CD4-positive, alpha-beta T cell treated with Interleukin-6 at 100 ng/mL for 8 hours (primary cell): ENCODE results near the gene TIAM2.
"Not testable (repeated sequence)": the region's sequence is repeated elsewhere in the genome, so short reads cannot be mapped to it uniquely, and the experiment has no call there.

ENCODE experiments used
- DNase-seq: peaks from one replicate; pipeline ENCODE4 v3.0.0-alpha.2; 2020; ENCODE audit warnings: mixed read lengths, low spot score

TIAM2 gene

DNA sequence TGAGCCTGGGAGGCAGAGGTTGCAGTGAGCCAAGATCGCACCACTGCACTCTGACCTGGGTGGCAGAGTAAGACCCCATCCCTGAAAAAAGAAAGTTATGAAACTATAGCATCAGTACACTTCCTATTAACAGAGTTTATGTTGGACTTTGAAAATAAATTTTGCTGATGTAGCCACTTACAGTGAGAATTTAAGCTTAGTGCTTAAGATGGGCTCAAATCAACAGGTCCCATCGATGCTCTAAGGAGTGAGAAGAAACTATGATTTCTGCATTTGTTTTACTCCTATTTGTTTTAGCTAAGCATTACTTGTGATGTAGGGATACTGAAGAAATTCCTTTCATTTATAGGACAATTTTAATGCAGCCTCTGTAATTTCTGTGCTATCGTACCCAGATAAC is 175.4 kb downstream of the TIAM2 start:
- no peak for DNase-seq

DNA sequence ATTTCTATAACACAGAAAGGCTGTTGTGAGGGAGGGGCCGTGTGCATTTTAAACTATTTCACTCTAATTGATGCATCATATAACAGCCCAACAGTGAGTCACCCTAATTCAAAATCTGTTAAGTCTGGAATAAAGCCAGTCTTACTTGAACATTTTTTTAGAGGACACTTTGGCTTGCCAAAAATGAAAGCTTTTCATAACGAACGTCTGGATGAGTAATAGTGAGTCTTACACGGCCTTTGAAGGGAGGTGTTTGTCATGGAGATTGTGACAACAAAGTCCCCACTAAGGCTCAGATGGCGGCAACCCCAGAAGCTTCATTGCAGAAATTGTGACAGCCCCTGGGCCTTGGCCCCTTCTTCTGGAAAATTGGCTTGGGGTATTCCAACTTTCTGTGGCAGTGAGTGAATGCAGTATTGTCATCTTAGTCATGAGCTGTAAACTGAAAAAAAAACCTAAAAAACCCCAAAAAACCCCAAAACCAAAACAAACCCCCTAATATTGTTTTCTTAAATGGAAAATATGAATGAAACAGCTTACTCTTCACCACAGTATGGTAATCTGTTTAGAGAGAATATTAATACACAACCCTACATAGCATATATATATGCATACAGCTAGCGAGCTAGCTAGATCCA is 176.1 kb downstream of the TIAM2 start:
- DNase-seq: peak; percentile 70

DNA sequence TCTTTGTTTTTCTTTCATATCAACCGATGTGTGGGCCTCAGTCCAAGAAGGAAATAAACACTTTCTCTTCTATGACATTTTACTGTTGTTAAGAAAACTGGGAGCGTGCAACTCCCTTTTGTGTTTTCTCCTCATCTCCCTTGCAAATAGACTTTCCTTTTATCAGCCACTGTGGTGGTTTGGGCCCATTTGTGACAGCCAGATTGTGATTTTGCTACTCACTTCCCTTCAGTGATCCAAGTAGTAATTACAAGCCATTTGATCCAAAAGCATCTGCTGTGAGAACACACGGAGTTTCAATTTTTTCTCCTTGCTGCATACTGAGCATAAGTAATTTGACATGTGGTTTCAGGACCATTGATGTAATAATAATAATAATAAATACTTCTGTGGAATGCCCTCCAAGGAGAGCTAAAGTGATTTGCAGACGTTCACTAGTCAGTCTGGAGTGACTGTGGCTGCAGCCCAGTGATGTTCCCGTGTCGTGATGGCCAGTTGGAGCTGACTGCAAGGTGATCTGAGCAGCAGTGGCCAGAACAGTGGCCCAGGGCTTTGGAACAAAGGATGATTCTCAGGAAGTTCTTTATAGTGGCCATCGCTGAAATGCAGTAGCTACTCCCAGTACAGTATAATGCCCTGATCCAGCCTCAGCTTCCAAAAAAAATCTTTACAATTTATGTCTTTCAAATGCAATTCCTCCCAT is 176.8 kb downstream of the TIAM2 start:
- no peak for DNase-seq

DNA sequence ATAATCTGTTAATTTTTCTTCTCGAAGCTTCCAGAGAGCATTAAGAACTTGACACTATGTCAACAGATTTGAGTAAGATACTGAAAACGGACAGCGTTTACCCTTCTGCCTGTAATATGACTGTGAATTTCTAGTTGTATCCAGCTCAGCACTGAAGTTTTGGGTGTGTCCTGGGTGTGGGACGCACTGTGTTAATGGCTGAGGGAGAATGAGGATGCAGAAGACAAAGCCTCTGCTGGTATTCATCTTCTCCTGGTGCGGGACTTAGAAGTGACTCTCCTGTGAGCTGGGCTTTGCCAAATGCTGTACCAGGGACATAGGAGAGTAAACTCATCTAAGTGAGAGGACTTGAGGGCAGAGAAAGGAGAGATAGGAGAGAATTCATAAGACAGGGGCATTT is 178.4 kb downstream of the TIAM2 start:
- DNase-seq: no peak

DNA sequence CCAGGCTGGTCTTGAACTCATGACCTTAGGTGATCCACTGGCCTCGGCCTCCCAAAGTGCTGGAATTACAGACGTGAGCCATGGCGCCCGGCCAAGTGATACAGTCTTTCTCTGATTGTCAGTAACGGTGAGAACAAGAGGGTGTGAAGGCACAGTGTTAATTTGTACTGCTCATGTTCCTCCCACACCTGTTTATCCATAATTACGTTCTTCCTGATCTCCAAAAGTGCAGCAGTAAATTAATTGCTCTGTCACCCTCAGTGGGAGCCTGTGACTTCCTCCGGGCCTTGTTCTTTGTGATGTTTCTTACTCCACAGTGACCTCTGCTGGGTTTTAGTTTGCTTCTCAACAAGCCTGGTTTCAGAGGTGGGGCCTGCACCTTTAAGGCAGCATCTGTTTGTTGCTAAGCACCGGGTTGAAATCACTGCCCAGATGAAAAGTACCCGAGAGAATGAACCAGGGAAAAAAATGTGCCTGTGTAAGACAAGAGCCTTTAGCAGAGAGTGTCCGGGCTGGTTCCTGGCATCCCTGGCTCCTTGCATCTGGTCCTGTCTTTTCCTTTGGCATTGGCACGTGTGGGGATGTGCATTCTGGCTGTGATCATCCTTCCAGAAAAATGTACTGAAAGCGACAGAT is 179.6 kb downstream of the TIAM2 start:
- peak; percentile 68 for DNase-seq

DNA sequence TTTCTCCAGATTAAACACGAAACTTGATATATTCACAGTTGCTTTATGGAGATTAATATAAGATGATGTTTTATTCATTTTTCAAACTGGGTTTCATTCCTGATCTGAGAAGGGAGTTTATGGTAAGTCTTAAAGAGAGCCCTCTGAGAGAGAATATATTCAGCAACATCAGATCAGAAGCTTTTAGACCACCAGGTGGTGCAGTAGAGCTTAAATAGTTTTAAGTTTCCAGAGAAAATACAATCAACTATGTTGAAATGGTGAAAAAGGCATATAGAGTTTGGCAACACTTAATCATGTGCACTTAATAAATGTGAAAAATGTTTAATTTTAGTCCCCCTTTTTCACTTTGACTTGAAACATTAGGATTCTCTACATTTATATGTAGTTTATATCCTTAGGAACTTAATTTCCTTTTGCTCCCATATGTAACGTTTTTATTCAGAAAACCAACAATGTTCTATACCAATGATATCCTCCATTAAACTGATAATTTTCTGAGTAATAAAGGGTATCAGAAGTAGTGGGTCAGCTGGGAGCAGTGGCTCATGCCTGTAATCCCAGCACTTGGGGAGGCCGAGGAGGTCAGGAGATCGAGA is 182.3 kb downstream of the TIAM2 start:
- DNase-seq: peak; percentile 41

DNA sequence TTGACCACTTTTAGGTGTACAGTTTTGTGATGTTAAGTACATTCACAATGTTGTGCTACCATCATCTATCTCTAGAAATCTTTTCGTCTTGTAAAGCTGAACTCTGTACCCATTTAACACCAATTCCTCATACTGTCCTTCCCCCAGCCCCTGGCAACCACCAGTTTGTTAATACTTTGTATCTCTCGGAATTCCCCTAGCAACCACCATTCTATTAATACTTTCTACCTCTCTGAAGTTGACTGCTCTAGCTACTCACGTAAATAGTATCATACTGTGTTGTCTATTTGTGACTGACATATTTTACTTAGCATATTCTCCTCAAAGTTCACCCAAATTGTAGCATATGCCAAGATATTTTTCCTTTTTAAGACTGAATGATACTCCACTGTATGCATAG is 186.4 kb downstream of the TIAM2 start:
- DNase-seq: no peak

DNA sequence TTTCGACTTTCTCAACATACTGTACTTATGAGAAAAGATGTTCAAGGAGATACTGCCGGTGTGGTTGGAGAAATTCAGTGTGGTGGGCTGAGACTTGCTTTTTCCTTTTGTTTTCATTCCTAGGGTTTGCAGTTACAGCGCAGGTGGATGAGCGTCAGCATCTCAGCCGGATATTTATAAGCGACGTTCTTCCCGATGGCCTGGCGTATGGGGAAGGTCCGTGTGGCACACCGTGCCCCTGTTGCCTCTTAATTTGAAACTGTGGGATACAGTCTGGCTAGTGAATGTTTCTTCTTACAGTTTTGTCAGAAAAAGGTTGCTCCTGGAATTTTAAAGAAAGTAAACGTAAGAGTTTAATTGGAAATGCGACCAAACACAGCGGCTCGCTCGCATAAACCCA is 187.0 kb downstream of the TIAM2 start:
- no peak for DNase-seq

DNA sequence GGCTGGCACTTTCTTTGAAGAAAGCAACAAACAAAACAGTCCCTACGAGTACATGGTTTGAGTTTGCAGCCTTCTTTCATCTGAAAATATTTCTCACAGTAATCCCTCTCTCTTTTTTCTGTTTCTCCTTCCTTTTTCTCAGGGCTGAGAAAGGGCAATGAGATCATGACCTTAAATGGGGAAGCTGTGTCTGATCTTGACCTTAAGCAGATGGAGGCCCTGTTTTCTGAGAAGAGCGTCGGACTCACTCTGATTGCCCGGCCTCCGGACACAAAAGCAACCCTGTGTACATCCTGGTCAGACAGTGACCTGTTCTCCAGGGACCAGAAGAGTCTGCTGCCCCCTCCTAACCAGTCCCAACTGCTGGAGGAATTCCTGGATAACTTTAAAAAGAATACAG is 188.0 kb downstream of the TIAM2 start:
- DNase-seq: no peak

DNA sequence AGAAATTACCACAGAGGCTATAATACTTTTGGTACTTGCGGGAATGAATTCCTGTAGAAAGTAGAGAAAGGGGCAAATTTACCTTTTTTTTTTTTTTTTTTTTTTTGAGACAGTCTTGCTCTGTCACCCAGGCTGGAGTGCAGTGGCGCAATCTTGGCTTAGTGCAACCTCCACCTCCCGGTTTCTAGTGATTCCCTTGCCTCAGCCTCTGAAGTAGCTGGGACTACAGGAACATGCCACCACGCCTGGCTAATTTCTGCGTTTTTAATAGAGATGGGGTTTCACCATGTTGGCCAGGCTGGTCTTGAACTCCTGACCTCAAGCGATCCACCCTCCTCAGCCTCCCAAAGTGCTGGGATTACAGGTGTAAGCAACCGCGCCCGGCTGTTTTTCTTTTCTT is 189.9 kb downstream of the TIAM2 start:
- DNase-seq: not testable (repeated sequence)

DNA sequence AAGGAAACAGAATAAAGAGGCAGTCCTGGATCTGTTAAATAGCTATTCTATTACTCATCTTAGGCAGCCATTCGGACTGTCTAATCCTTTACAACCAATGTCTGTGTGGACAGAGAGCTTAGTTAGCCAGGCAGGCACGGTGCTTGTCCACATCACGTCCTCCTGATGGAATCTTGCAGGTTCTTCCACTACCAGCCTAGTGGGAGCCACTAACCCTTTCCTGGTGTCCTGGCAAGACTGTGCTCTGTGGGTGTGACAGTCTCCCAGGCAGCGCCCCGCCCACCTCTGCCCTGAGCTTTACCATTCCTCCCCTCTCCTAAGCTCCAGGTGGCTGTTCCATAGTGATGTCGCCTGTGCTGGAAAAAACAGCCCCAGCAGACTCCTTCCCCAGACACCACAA is 190.4 kb downstream of the TIAM2 start:
- no peak for DNase-seq

DNA sequence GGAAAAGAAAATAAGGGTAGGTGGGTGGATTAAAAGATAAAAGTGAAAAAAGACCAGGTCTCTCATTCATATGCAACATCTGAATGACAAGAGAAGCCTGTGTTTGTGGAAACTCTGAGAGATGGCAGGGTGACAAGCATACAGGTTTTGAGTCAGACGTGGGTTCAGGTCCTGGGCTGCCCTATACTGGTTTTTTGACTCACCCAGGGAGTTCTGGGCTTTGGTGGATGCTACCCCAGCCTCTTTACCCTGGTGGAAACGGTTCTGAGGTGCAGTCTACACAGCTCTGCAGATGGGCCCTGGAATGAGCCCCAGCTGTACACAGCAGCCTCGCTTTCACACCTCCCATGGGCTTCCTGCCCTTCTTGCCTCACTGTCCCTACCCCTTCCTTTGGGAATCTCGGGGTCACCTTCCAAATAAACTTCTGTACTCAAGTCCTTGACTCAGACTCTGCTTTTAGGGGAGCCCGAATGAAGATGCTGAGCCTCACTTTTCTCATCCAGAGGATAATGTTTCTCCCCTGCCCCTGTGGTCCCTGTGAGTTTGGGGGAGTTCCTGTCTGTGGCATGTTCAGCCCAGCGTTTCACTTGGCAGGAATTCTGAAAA is 191.0 kb downstream of the TIAM2 start:
- DNase-seq: no peak

DNA sequence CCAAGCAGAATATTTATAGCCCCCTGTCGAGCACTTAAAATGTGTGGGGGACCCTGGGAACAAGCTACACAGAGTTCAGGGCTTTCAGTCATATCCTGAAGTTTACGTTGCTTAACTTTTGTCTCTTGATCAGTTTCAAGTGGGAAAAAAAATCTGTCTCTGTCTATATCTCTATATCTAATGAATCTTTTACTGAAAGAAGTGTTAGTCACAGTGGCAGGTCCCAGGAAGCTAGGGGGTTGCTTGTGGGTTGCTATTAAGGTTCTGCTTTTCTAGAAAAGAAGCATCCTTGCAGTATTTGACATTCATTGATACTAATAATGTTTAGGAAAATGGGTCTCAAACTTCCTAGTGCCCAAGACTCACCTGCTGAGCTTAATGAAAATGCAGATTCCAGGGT is 192.0 kb downstream of the TIAM2 start:
- DNase-seq: no peak

DNA sequence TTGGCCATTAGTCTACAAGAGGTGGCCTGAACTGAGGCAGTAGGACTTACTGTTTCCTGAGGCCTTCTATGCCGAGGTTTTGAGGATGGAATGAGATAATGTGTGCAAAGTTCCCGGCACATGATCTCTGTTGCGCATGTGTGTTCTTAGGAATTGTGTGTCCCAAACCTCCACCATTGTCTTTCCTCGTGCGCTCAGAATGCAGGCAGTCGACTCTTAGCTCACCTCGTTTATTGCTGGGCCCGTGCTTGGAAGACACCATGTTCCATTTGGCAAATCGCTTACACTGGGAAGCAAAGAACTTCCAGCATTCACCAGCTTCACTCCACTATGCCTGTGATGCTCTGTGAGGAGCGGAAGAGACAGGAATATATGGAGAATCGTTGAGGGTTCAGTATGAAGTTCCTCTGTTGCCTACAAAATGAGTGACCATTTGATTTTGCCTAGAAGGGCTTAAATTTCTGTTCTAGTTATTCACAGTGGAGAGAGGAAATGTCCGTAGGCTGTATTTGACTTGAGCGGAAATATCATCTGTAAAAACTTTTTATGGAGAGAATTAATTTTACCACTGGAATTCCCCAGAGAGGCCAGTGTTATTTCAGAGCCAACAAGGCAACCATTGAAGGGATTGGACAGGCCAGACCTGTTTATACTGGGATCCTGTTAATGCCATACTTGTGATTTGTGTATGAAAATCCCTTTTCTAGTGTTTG is 193.0 kb downstream of the TIAM2 start:
- DNase-seq: no peak

DNA sequence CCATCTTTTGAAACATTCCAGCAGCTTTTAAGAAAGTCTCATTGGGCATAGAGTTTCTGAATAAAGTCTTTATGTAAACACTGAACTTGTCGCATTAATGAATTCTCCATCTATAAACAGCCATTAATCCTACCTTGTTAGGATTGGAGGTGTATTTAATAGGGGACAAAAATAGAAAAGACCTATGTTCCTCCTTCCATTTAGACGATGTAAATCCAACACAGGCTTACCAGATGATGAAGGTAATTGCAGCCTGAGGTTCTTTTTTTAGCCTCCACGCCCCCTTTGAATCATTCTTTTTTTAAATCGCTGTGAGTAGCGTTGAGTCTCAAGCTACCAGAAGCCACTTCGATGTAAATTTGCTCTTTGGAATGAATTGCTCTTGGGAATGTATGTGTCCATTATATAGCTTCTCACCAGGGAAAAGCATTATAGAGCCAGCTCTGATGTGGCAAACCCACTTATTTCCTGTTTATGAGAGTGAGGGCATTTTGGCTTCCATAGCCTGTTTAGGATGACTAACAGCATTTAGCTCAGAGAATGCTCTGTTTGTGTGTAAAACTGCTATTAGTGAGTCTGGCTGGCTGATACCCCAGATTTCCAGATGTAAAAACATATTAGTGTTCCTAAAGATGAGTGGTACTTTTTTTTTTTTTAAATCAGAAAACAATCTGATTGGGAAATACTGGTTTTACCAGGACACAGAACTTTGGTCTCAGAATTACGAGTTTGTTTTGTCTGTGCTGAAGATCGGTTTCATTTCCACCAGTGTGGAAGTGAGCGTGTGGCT is 193.8 kb downstream of the TIAM2 start:
- peak; percentile 23 for DNase-seq

DNA sequence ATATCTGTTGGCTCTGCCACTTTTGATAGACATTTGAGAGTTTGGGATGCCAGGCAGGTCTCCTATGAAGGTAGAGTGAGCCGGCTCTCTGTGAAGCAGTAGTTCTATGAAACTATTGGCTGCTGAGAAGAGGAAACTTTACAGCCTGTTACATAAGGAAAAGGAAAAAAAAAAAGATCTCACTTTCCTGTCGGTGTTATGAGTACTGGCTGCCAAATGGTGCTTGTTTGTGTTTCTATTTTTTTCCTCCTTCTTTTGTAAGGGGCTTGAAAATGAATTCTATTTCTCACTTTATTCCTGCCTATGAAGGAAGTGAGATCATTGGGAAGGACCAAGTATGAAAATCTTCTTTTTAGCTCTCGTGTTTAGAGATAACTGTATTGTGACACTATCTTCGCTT is 195.6 kb downstream of the TIAM2 start:
- no peak for DNase-seq

DNA sequence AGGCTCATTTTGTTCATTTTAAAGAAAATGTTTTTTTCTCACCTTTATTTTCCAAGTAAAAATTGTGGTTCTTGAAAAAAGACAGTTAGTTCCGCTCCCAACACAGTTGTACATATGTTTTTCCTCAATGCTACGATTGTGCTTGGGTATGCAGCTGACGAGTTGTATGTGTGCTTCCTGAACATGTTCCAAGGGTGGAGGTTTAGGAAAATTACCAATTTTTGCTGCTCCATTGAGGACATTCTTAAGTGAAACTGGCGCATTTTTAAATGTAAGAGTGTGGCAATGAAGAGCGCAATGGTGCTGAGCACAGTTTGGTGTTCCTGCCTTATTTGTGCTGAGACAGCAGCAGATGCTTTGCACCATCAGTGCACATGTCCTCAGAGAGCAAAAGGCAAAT is 198.4 kb downstream of the TIAM2 start:
- DNase-seq: no peak

DNA sequence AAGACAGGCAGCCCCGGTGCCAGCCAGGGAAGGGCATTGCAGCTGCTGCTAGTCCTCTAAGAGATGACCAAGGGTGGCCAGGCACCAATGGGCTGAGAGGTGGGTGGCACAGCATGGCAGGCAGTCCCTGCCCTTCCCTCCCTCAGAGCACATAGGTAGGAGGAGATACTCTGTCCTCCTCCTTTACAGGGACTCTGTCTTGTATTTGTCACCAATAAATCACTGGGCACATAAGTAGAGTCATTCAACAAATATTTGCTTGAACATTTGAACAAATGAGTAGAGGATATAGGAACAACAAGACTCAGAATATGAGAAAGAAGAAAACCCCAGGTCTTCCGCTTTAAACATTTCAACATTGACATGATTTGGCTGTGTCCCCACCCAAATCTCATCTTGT is 199.3 kb downstream of the TIAM2 start:
- no peak for DNase-seq

DNA sequence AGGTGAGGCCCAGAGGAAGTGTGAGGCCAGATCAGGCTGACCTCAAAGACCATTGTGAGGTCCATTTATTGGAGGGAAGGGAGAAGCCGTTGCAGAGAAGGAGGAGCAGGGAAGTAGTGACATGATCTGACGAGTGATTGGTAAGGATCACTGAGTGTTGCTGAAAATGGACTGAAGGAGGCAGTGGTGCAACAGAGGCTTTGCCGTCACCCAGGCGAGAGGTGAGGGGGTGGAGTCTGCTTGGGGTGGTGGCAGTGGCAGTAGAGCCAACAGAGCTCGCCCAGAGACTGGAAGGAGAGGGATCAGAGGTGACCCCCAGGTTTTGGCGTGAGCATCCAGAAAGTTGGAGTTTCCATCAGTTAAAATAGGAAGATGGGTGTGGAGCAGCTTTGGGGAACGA is 200.8 kb downstream of the TIAM2 start:
- no peak for DNase-seq

DNA sequence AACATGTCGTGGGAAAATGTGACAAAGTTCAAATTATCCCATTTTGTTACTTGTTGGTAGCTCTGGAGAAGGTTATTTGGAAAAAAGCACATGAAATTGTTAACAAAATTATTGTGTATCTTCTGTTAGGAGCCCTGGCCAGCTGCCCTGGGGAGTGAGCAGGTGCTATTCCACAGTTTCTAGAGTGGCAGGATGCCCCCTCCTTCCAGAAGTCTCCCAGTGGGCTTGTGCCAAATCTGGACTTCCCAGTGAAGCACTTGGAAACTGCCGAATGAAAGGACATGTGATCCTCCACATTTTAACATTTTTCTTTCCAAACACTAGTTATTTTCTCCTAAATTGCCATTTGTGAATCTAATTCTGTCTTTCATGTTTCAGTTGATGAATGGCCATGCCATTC is 201.8 kb downstream of the TIAM2 start:
- DNase-seq: no peak

DNA sequence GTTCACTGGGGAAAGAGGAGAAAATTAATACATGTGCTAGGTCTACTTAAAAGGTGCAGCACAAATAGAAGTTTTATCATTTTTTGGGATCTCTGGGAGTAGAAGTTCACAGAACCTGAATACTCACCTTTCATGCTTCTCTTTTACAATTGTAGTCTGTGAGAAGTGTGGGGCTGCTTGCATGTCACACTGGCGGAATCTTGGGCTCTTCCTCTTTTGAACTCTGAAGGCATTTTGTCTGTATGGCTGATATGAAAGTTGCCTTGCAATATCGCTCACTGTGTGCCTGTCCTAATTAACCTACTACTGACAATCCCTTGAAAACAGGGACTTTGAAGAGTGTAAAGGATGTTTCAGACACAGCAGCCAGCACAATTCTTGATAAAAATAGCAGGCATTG is 202.8 kb downstream of the TIAM2 start:
- DNase-seq: no peak
